WI38 (cell line): ENCODE results near the gene IKBKE.
A peak's percentile ranks its signal among the peaks of the same experiment; 100 is the strongest.

Source experiments
- H3K4me3 ChIP-seq: 2 replicates; pipeline ENCODE4 v1.5.1; 2011; ENCODE audit warnings: low read depth, mild to moderate bottlenecking, control low read depth, low read length
- TF ChIP-seq, protein P1 (sequence below): IDR thresholded peaks from 2 replicates; pipeline ENCODE4 v1.5.1; 2012; ENCODE audit warnings: low read depth, mild to moderate bottlenecking, control low read depth, low read length

Gene IKBKE

GRCh38 chr1:206503591-206504362 lies 33.5 kb downstream of the IKBKE start:
- 0 out of 2 replicates have a peak overlapping the region, but pooled peaks have one; percentile 6 for H3K4me3 ChIP-seq
- TF ChIP-seq, protein P1, sequence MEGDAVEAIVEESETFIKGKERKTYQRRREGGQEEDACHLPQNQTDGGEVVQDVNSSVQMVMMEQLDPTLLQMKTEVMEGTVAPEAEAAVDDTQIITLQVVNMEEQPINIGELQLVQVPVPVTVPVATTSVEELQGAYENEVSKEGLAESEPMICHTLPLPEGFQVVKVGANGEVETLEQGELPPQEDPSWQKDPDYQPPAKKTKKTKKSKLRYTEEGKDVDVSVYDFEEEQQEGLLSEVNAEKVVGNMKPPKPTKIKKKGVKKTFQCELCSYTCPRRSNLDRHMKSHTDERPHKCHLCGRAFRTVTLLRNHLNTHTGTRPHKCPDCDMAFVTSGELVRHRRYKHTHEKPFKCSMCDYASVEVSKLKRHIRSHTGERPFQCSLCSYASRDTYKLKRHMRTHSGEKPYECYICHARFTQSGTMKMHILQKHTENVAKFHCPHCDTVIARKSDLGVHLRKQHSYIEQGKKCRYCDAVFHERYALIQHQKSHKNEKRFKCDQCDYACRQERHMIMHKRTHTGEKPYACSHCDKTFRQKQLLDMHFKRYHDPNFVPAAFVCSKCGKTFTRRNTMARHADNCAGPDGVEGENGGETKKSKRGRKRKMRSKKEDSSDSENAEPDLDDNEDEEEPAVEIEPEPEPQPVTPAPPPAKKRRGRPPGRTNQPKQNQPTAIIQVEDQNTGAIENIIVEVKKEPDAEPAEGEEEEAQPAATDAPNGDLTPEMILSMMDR: no peak

DNA sequence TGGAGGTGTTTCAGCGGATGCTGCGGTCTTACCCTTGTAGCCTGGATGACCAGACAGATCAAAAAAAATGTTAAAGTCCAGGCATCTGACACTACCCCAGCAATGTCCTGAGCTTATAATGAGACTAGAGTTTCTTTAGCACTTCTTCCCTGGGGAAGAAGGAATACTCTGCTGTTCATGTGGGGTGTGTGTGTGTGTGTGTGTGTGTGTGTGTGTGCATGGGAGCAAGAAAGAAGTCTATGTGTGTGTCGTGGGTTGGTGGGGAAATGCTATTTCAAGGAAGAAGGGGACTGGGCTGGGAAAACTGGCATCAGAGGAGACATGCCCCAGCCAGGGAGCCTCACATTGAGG lies 34.1 kb downstream of the IKBKE start:
- TF ChIP-seq, protein P1: no peak
- H3K4me3 ChIP-seq: no peak overlapping the region

DNA sequence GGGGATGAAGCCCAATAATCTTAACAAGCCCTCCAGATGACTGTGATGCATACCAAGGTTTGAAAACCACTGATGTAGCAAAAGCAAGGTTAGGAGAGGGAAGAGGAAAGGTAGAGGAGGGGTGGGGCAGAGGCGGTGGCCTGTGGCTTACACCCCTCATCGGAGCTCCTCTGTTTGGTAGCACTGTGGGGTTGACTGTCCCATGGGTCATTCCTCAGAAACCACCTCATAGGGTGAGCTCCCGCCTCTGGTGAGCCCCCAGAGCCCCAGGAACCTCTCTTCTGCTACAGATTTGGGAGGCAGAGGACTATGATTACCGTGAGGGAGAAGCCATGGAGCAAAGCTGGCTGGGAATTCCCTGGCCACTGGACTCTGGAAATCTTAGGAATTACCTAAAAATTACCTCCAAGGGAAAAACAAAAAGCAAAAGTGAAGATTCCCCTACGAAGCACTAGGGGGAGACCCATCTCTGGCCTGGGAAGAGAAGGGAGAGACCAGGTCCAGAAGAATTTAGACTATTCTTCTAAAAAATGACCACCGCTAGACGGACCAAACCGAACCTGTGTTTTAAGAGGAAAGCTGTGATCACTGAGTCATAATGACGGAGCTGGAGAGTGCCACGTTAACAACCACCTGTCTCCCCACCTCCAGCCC lies 35.6 kb downstream of the IKBKE start:
- no peak overlapping the region for H3K4me3 ChIP-seq
- TF ChIP-seq, protein P1: peak; percentile 67

GRCh38 chr1:206506405-206507283 lies 36.4 kb downstream of the IKBKE start:
- peak overlapping the region; percentile 60 for H3K4me3 ChIP-seq
- TF ChIP-seq, protein P1: no peak

DNA sequence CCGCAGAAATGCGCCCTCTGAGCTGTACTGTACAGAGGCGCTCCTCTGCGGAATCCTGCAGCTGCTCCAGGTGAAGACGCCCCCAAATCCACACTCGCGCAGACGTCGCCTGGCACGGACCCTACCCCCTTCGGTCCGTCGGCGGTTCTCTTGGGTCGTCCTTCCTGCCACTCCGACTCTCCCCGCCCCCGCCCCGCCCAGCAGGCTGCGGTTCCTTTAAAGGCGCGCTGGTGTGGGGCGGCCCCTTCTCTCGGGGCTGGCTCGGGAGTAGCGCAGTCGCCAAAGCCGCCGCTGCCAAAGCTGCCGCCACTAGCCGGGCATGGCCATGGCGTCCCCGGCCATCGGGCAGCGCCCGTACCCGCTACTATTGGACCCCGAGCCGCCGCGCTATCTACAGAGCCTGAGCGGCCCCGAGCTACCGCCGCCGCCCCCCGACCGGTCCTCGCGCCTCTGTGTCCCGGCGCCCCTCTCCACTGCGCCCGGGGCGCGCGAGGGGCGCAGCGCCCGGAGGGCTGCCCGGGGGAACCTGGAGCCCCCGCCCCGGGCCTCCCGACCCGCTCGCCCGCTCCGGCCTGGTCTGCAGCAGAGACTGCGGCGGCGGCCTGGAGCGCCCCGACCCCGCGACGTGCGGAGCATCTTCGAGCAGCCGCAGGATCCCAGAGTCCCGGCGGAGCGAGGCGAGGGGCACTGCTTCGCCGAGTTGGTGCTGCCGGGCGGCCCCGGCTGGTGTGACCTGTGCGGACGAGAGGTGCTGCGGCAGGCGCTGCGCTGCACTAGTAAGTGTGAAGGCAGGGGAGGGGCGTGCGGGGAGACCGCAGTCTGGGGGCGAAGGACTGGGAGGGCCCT lies 37.2 kb downstream of the IKBKE start, which contains the start of gene RASSF5:
TSS of gene RASSF5 (plus strand) at position 248 of the 846 bp plus-strand sequence. CDS start at position 320, 72 bp downstream.
- TF ChIP-seq, protein P1: no peak
- peak within 1 kb of the TSS; percentile 60 for H3K4me3 ChIP-seq

GRCh38 chr1:206508130-206508889 lies 38.0 kb downstream of the IKBKE start:
- peak overlapping the region; percentile 60 for H3K4me3 ChIP-seq
- TF ChIP-seq, protein P1: no peak
